GM13977 (cell line): ENCODE data around the gene THRB.

Source experiments
- DNase-seq: peaks from one replicate; pipeline ENCODE4 v3.0.0; 2012; ENCODE audit warnings: low spot score
- CTCF ChIP-seq: IDR thresholded peaks from 2 replicates; pipeline ENCODE4 v1.5.1; 2012; ENCODE audit warnings: mild to moderate bottlenecking, control low read depth; ENCODE audit not compliant: insufficient read depth; ENCODE audit errors: extremely low read depth, missing control alignments
- in situ Hi-C: fragments of 300-500 bp; cut with MboI; formaldehyde crosslinking; loops from one replicate; pipeline ENCODE4 v1.12.0; 2022; ENCODE audit warnings: low sequenced_read_pairs, low pct_unique_long_range_greater_than_20kb, mixed read lengths, inconsistent platforms; ENCODE audit not compliant: unreplicated experiment

THRB gene

GRCh38 chr3:24482096-24482705 lies 12.4 kb downstream of the THRB start:
- DNase-seq: no peak
- in situ Hi-C loops: no loop called here
- no peak for TF ChIP-seq CTCF

GRCh38 chr3:24481193-24481592 lies 13.5 kb downstream of the THRB start:
- no peak for TF ChIP-seq CTCF
- no peak for DNase-seq
- in situ Hi-C loops: no loop called here

GRCh38 chr3:24480497-24480896 lies 14.2 kb downstream of the THRB start:
- no peak for TF ChIP-seq CTCF
- in situ Hi-C loops: no loop called here
- DNase-seq: no peak

GRCh38 chr3:24479816-24480215 lies 14.8 kb downstream of the THRB start:
- DNase-seq: no peak
- in situ Hi-C loops: no loop called here
- TF ChIP-seq CTCF: no peak

- in situ Hi-C loops: no loop called here
- DNase-seq: no peak
- TF ChIP-seq CTCF: no peak
Measured at GRCh38 chr3:24476871-24477656, 17.6 kb downstream of the THRB start.

- in situ Hi-C loops: no loop called here
- no peak for DNase-seq
- TF ChIP-seq CTCF: no peak
Measured at GRCh38 chr3:24475925-24476324, 18.7 kb downstream of the THRB start.
